Retinal pigment epithelial cell (primary cell): ENCODE results near the gene CLSTN2.

Experiments
- DNase-seq: peaks from one replicate; pipeline ENCODE4 v3.0.0-alpha.2; 2010; ENCODE audit warnings: low read depth
- H3K4me3 ChIP-seq: 2 replicates; pipeline ENCODE4 v1.5.1; 2011; ENCODE audit warnings: mild to moderate bottlenecking, low read length, control low read depth, moderate library complexity
- CTCF ChIP-seq: conservative IDR thresholded peaks from 2 replicates; pipeline ENCODE4 v1.5.1; 2011; ENCODE audit warnings: low read depth, low read length, control low read depth, inconsistent platforms

Gene CLSTN2

GRCh38 chr3:140500473-140500872 lies 565.5 kb downstream of the CLSTN2 start:
- TF ChIP-seq CTCF: no peak
- DNase-seq: no peak
- no peak overlapping the region for H3K4me3 ChIP-seq

- peak; percentile 70 for DNase-seq
- H3K4me3 ChIP-seq: no peak overlapping the region
- TF ChIP-seq CTCF: no peak
Observed at GRCh38 chr3:140501061-140501769, 566.2 kb downstream of the CLSTN2 start.

GRCh38 chr3:140501770-140502364 lies 566.9 kb downstream of the CLSTN2 start:
- no peak for TF ChIP-seq CTCF
- no peak for DNase-seq

GRCh38 chr3:140505213-140505612 lies 570.2 kb downstream of the CLSTN2 start:
- DNase-seq: no peak
- no peak overlapping the region for H3K4me3 ChIP-seq
- no peak for TF ChIP-seq CTCF

More at GRCh38 chr3:140501770-140502364, 566.9 kb downstream of the CLSTN2 start:
- H3K4me3 ChIP-seq: no peak overlapping the region

GRCh38 chr3:140505876-140506275 lies 570.9 kb downstream of the CLSTN2 start:
- no peak overlapping the region for H3K4me3 ChIP-seq
- TF ChIP-seq CTCF: no peak
- DNase-seq: no peak

GRCh38 chr3:140508550-140508949 lies 573.6 kb downstream of the CLSTN2 start:
- no peak for DNase-seq
- TF ChIP-seq CTCF: no peak
- H3K4me3 ChIP-seq: no peak overlapping the region

GRCh38 chr3:140509534-140509933 lies 574.5 kb downstream of the CLSTN2 start:
- H3K4me3 ChIP-seq: no peak overlapping the region
- no peak for DNase-seq
- no peak for TF ChIP-seq CTCF
